GM12873 (cell line): ENCODE results near the gene ARHGEF6.

ENCODE experiments used
- CTCF ChIP-seq: IDR thresholded peaks from 2 replicates; pipeline ENCODE4 v1.5.1; 2012; ENCODE audit warnings: low read depth, mild to moderate bottlenecking, moderate library complexity, low read length, control low read depth; ENCODE audit not compliant: insufficient read depth; ENCODE audit errors: missing control alignments

Gene ARHGEF6

GRCh38 chrX:136728393-136728792, 52.3 kb downstream of the ARHGEF6 start:
- no peak for TF ChIP-seq CTCF

- TF ChIP-seq CTCF: no peak
Measured at GRCh38 chrX:136725441-136726104, 55.2 kb downstream of the ARHGEF6 start.

GRCh38 chrX:136718091-136718490, 62.6 kb downstream of the ARHGEF6 start:
- no peak for TF ChIP-seq CTCF

GRCh38 chrX:136714626-136715599, 65.8 kb downstream of the ARHGEF6 start:
- no peak for TF ChIP-seq CTCF

- no peak for TF ChIP-seq CTCF
Measured at GRCh38 chrX:136712650-136713310, 68.0 kb downstream of the ARHGEF6 start.

GRCh38 chrX:136711147-136711546, 69.6 kb downstream of the ARHGEF6 start:
- TF ChIP-seq CTCF: peak; percentile 34
